ENCODE data around the gene TMEM131.
"Not testable (repeated sequence)": the region's sequence is repeated elsewhere in the genome, so short reads cannot be mapped to it uniquely, and the experiment has no call there.

Gene TMEM131

DNA sequence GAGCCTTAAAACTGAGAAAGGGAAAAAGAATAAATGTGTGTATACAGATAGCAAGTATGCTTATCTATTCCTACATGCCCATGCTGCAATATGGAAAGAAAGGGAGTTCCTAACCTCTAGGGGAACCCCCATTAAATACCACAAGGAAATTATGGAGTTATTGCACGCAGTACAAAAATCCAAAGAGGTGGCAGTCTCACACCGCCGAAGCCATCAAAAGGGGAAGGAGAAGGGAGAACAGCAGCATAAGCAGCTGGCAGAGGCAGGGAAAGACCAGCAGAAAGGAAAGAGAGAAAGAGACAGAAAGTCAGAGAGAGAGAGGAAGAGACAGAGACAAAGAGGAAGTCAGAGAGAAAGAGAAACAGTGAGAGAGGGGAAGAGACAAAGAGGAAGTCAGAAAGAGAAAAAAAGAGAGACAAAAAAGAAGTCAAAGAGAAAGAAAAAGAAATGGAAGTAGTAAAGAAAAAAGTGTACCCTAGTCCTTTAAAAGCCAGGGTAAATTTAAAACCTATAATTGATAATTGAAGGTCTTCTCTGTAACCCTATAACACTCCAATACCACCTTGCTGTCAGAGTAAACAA, 169.4 kb downstream of the TMEM131 start:
- not testable (repeated sequence) for H3K9me3 ChIP-seq (ENCODE audit: control insufficient read depth, low read length); H3K9ac ChIP-seq (ENCODE audit: low read length); H3K36me3 ChIP-seq (ENCODE audit: control insufficient read depth, insufficient read depth, low read length); H3K4me3 ChIP-seq (ENCODE audit: low read length); H3K4me1 ChIP-seq (ENCODE audit: control insufficient read depth, insufficient read depth, low read length); H3K27me3 ChIP-seq (ENCODE audit: control insufficient read depth, insufficient read depth, low read length)

DNA sequence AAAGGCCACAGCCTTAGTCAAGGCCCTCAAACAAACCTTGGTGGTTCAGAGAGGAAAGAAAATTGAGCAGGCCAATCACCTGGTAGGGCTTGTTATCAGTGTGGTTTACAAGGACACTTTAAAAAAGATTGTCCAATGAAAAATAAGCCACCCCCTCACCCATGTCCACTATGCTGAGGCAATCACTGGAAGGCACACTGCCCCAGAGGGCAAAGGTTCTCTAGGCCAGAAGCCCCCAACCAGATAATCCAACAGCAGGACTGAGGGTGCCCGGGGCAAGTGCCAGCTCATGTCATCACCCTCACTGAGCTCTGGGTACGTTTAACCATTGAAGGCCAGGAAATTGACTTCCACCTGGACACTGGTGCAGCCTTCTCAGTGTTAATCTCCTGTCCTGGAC, 171.7 kb downstream of the TMEM131 start:
- not testable (repeated sequence) for H3K27me3 ChIP-seq (ENCODE audit: control insufficient read depth, insufficient read depth, low read length); H3K4me3 ChIP-seq (ENCODE audit: low read length); H3K9me3 ChIP-seq (ENCODE audit: control insufficient read depth, low read length); H3K9ac ChIP-seq (ENCODE audit: low read length); H3K36me3 ChIP-seq (ENCODE audit: control insufficient read depth, insufficient read depth, low read length); H3K4me1 ChIP-seq (ENCODE audit: control insufficient read depth, insufficient read depth, low read length)

DNA sequence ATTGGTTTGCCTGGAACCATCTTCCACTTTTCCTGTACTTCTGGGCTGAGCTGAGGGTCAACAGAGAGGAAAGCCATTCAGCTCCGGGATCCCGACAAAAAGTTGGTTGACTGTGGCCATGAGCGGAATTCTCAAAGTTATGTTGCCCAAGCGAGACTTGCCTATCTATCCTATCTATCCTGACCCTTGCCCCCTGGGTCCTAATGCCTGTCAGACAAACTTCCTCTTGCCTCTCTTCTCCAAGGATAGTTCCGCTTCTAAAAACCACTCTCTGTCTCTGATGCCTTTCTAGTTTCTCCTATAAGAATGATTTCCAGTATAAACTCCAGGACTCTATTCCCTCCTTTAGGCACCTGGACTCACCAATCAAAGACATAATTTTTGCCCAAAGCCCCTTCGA, 173.9 kb downstream of the TMEM131 start:
- not testable (repeated sequence) for H3K9me3 ChIP-seq (ENCODE audit: control insufficient read depth, low read length); H3K36me3 ChIP-seq (ENCODE audit: control insufficient read depth, insufficient read depth, low read length); H3K27me3 ChIP-seq (ENCODE audit: control insufficient read depth, insufficient read depth, low read length); H3K4me3 ChIP-seq (ENCODE audit: low read length); H3K4me1 ChIP-seq (ENCODE audit: control insufficient read depth, insufficient read depth, low read length); H3K9ac ChIP-seq (ENCODE audit: low read length)

DNA sequence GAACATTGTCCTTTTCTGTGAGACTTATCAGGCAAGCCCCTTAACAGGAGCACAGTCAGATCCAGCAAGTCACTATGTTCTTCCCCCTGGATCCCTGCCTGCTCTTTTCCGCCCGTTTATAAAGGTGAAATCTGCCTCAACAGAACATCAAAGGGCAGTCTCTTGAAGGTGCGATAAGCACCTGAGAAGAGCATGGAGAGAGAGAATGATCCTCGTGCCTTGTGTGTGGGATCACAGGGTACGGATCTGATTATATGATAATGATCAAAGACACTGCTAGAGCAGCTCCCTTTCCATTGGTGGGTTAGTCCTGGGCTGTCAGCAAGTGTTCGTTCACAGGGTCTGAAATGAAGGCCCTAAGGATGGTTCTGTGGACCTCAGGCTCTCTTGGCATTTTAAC, 176.0 kb downstream of the TMEM131 start:
- Histone ChIP-seq H3K4me1 (ENCODE audit: control insufficient read depth, insufficient read depth, low read length) (no peaks in the 10 kb centered on the region), H3K36me3 (ENCODE audit: control insufficient read depth, insufficient read depth, low read length) (peaks cover 9% of the 10 kb centered on the region), H3K9me3 (ENCODE audit: control insufficient read depth, low read length) (no peaks in the 10 kb centered on the region)

DNA sequence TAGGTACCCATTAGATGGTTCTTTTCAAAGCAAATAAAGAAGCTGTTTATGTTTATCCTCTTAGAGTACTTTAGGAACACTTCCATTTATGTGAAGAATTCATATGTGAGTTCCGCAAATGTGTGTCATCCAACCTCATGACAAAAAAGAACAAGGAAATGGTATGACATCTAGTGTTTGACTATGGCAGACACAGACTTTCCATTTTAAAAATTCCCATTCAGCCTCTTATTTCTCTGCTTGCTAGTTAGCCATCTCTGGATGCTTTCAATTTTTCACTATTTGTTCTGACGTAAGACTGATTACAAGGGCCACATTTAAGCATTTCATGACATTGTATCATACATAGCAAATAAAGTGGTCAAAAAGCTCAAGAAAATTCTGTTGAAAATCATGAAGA, 179.3 kb downstream of the TMEM131 start:
- Histone ChIP-seq H3K4me1 (ENCODE audit: control insufficient read depth, insufficient read depth, low read length) (no peaks in the 10 kb centered on the region), H3K36me3 (ENCODE audit: control insufficient read depth, insufficient read depth, low read length) (peaks cover 7% of the 10 kb centered on the region), H3K4me3 (ENCODE audit: low read length) (no peak overlapping the region), H3K9me3 (ENCODE audit: control insufficient read depth, low read length) (no peaks in the 10 kb centered on the region), H3K9ac (ENCODE audit: low read length) (no peak overlapping the region), H3K27me3 (ENCODE audit: control insufficient read depth, insufficient read depth, low read length) (no peaks in the 10 kb centered on the region)

More for the DNA sequence above, 176.0 kb downstream of the TMEM131 start:
- no peak overlapping the region for H3K9ac ChIP-seq (ENCODE audit: low read length)
- H3K27me3 ChIP-seq (ENCODE audit: control insufficient read depth, insufficient read depth, low read length) = no peaks in the 10 kb centered on the region
- no peak overlapping the region for H3K4me3 ChIP-seq (ENCODE audit: low read length)

DNA sequence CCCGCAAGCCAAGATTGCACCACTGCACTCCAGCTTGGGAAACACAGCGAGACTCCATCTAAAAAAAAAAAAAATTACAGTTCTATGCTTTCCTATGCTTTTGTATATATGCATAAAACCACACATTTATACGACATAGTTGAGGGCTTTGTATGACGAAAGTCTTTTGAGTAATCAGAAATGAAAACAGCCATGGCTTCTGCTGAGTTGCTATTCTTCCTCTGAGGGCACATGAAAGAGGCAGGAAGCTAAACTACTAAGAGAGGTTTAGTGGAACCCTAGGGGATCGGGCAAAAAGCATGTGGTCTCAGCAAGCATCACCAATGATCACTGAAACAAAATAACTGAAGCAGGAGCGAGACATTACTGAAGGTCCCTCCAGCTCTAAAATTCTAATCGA, 182.8 kb downstream of the TMEM131 start:
- Histone ChIP-seq H3K36me3 (ENCODE audit: control insufficient read depth, insufficient read depth, low read length) (peaks cover 3% of the 10 kb centered on the region), H3K4me3 (ENCODE audit: low read length) (no peak overlapping the region), H3K9ac (ENCODE audit: low read length) (no peak overlapping the region), H3K9me3 (ENCODE audit: control insufficient read depth, low read length) (no peaks in the 10 kb centered on the region), H3K27me3 (ENCODE audit: control insufficient read depth, insufficient read depth, low read length) (no peaks in the 10 kb centered on the region), H3K4me1 (ENCODE audit: control insufficient read depth, insufficient read depth, low read length) (no peaks in the 10 kb centered on the region)

DNA sequence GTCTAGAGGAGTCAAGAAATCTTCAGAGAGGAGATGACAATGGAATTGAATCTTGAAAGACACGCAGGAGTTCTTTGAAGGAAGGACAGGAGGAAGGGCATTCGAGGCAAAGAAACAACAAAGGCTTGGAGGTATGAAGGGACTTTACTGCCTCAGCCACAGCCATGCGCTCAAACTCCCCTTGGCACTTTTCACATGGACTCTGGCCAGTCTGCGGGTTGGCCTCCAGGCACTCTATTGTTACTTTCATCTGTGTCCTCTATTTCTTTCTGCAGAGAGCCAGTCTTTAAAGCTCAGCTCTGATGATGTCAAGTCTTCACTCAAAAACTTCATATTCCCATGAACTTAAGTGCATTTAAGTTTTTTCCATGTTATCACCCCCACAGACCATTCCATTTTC, 186.9 kb downstream of the TMEM131 start:
- Histone ChIP-seq H3K36me3 (ENCODE audit: control insufficient read depth, insufficient read depth, low read length) (peaks cover 3% of the 10 kb centered on the region), H3K4me1 (ENCODE audit: control insufficient read depth, insufficient read depth, low read length) (peaks cover 5% of the 10 kb centered on the region), H3K9ac (ENCODE audit: low read length) (no peak overlapping the region), H3K27me3 (ENCODE audit: control insufficient read depth, insufficient read depth, low read length) (no peaks in the 10 kb centered on the region), H3K4me3 (ENCODE audit: low read length) (no peak overlapping the region), H3K9me3 (ENCODE audit: control insufficient read depth, low read length) (no peaks in the 10 kb centered on the region)

DNA sequence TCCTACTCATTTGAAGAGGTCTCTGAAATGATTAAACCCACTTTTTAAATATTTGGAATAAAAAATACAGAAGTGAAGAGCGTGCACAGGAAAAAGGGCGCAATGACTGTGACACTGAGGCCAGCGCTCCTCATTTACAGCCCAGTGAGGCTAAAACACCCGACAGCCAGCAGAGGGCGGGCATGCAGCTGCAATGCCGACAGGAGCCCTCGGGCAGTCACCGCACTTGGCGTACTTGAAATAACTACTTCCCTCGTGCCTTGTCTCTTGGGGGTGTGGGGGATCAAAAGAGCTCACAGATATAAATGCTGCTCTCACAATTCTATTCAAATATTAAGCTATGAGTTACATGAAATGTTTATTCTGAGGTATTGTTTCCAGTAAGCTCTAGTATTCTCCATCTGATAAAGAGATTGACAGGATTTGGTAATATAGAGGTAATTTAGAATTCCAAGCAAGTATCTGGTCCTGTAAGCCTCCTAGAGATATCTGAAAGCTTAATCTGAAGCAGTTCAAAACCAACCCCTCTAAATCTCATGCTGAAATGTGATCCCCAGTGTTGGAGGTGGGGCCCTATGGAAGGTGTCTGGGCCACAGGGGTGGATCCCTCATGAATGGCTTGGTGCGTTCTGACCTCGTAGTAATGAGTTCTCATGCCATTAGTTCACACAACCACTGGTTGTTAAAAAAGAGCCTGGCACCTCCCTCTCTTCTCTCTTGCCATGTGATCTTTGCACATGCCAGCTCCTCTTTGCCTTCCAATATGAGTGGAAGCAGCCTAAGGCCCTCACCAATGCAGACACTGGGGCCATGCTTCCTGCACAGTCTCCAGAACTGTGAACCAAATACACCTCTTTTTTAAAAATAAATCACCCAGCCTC, 188.8 kb downstream of the TMEM131 start:
- Histone ChIP-seq H3K9me3 (ENCODE audit: control insufficient read depth, low read length) (no peaks in the 10 kb centered on the region), H3K4me3 (ENCODE audit: low read length) (no peak overlapping the region), H3K9ac (ENCODE audit: low read length) (no peak overlapping the region), H3K27me3 (ENCODE audit: control insufficient read depth, insufficient read depth, low read length) (no peaks in the 10 kb centered on the region), H3K4me1 (ENCODE audit: control insufficient read depth, insufficient read depth, low read length) (peaks cover 5% of the 10 kb centered on the region), H3K36me3 (ENCODE audit: control insufficient read depth, insufficient read depth, low read length) (peaks cover 3% of the 10 kb centered on the region)

DNA sequence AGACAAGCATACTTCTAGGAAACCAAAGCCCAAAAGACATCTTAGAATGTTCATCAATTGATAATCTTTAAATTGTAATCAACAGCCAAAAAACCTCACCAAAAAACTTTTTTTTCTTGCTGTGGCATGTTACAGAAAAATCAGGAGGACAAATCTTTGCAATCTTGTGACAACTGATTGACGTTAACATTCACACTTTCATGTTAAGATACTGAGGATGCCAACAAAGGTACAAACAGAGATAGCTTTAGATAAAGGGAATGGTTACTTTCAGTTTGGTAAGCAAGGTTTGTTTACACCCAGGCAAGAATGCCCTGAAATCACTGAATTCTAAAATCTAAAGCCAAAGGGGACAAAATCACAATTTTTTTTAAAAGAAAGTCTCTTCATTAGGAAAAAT, 190.0 kb downstream of the TMEM131 start:
- no peaks in the 10 kb centered on the region for H3K36me3 ChIP-seq (ENCODE audit: control insufficient read depth, insufficient read depth, low read length)
- H3K4me3 ChIP-seq (ENCODE audit: low read length) = no peak overlapping the region
- H3K27me3 ChIP-seq (ENCODE audit: control insufficient read depth, insufficient read depth, low read length) = no peaks in the 10 kb centered on the region
- no peak overlapping the region for H3K9ac ChIP-seq (ENCODE audit: low read length)
- peaks cover 5% of the 10 kb centered on the region for H3K4me1 ChIP-seq (ENCODE audit: control insufficient read depth, insufficient read depth, low read length)
- H3K9me3 ChIP-seq (ENCODE audit: control insufficient read depth, low read length) = no peaks in the 10 kb centered on the region

DNA sequence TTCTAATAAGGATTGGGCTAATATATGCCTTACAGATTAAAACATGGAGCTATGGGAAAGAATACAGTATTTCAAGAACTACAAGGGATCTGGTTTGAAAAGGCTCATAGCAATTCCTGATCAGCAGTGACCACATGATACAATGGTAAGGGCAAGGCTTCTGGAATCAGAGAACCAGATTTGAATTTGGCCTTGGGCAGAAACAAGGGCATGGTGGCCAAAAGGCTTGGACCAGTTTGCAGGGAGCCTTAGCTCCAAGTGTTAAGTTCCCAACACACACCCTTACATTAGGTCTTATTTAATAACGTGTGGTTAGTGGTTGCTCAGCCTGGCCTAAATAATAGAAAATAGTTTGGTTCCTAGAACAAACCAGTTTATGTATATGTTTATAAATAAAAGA, 194.7 kb downstream of the TMEM131 start:
- Histone ChIP-seq H3K4me3 (ENCODE audit: low read length) (no peak overlapping the region), H3K9me3 (ENCODE audit: control insufficient read depth, low read length) (no peaks in the 10 kb centered on the region), H3K36me3 (ENCODE audit: control insufficient read depth, insufficient read depth, low read length) (no peaks in the 10 kb centered on the region), H3K27me3 (ENCODE audit: control insufficient read depth, insufficient read depth, low read length) (no peaks in the 10 kb centered on the region), H3K9ac (ENCODE audit: low read length) (no peak overlapping the region), H3K4me1 (ENCODE audit: control insufficient read depth, insufficient read depth, low read length) (no peaks in the 10 kb centered on the region)

DNA sequence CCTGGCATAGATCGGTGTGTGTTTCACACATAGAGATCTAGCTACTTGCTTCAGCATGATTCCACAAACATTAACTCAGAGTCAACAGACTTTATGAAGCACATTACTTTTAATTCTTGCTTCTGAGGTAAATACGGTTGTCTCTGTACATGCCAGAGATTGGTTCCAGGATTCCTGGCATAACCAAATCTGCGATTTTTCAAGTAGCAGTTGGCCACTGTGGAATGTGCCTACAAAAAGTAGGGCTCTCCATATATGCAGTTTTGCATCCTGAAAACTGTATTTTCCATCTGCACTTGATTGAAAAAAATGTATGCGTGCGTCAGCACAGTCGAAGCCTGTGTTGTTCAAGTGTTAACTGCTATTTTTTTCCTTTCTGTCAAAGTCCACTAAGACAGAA, 197.3 kb downstream of the TMEM131 start:
- no peaks in the 10 kb centered on the region for H3K9me3 ChIP-seq (ENCODE audit: control insufficient read depth, low read length)
- no peaks in the 10 kb centered on the region for H3K27me3 ChIP-seq (ENCODE audit: control insufficient read depth, insufficient read depth, low read length)
- H3K4me3 ChIP-seq (ENCODE audit: low read length) = no peak overlapping the region
- H3K9ac ChIP-seq (ENCODE audit: low read length) = no peak overlapping the region
- no peaks in the 10 kb centered on the region for H3K36me3 ChIP-seq (ENCODE audit: control insufficient read depth, insufficient read depth, low read length)
- H3K4me1 ChIP-seq (ENCODE audit: control insufficient read depth, insufficient read depth, low read length) = no peaks in the 10 kb centered on the region

DNA sequence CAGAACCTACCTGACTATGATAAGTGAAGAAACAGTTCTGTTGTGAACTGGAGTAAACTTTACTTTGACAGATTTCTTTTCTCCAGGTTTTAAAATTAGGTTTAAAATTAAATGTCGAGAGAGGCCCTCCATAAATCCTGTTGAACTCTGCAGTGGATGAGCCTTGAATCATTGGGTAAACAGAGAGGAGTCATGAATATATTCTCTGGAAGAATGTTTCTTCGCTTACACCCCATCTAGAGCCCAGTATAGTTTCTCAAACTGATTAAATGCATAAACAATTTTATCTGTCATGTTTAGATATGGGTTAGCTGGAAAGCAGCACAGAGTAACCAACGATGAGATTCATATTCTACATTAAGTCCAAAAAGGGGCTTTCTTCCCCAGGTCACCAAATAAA, 198.4 kb downstream of the TMEM131 start:
- Histone ChIP-seq H3K9me3 (ENCODE audit: control insufficient read depth, low read length) (no peaks in the 10 kb centered on the region), H3K4me3 (ENCODE audit: low read length) (no peak overlapping the region), H3K9ac (ENCODE audit: low read length) (no peak overlapping the region), H3K4me1 (ENCODE audit: control insufficient read depth, insufficient read depth, low read length) (no peaks in the 10 kb centered on the region), H3K27me3 (ENCODE audit: control insufficient read depth, insufficient read depth, low read length) (no peaks in the 10 kb centered on the region), H3K36me3 (ENCODE audit: control insufficient read depth, insufficient read depth, low read length) (peaks cover 6% of the 10 kb centered on the region)
